Activated CD8-positive, alpha-beta T cell treated with anti-CD3 and anti-CD28 coated beads, Interleukin-2, amount 10 ng/mL, durations not matched to agents 7 days and 5 days (primary cell): ENCODE results near the gene SGK1. TPM values are rescaled to one million over a fixed set of nuclear protein-coding genes. Genes with fewer than 3 reads are reported as not detected.
"Not testable (repeated sequence)": the region's sequence is repeated elsewhere in the genome, so short reads cannot be mapped to it uniquely, and the experiment has no call there.

Experiments used
- ATAC-seq: fragments of 150-1000 bp; cut with Tn5 transposase; one replicate; pipeline ENCODE4 v1.10.0; 2021; ENCODE audit warnings: moderate library complexity
- CTCF ChIA-PET: fragments of 350-600 bp; sonication (Branson Sonifier 250); formaldehyde crosslinking; loops from one replicate; lab custom pipeline; 2021; ENCODE audit warnings: antibody characterized with exemption; lab: Charles Lee
- POLR2A ChIA-PET: fragments of 350-600 bp; sonication (Branson Sonifier 250); formaldehyde crosslinking; loops from one replicate; lab custom pipeline; 2021; ENCODE audit warnings: antibody characterized with exemption; lab: Charles Lee
- DNase-seq: peaks from one replicate; pipeline ENCODE4 v3.0.0-alpha.2; 2020
- H3K27ac Mint-ChIP-seq: one replicate; pipeline ENCODE4 v1.8.0; 2021; ENCODE audit warnings: mild to moderate bottlenecking, mixed read lengths
- H3K27me3 Mint-ChIP-seq: one replicate; pipeline ENCODE4 v1.8.0; 2021; ENCODE audit warnings: low read depth, mixed read lengths
- H3K36me3 Mint-ChIP-seq: one replicate; pipeline ENCODE4 v1.8.0; 2021; ENCODE audit warnings: low read depth, mixed read lengths
- H3K4me1 Mint-ChIP-seq: one replicate; pipeline ENCODE4 v1.8.0; 2021; ENCODE audit warnings: low read depth, mixed read lengths
- H3K4me3 Mint-ChIP-seq: one replicate; pipeline ENCODE4 v1.8.0; 2021; ENCODE audit warnings: mild to moderate bottlenecking, mixed read lengths
- H3K9me3 Mint-ChIP-seq: one replicate; pipeline ENCODE4 v1.8.0; 2022; ENCODE audit warnings: mixed read lengths; ENCODE audit not compliant: insufficient read depth
- total RNA-seq, 2 experiments: library from RNA; stranded (reverse); gene quantifications; one replicate each; pipeline ENCODE4 v1.2.3, GENCODE V29; 2021

The SGK1 gene
- total RNA-seq, 2 experiments from 2014 or later = 21.2 to 23.2 TPM

GRCh38 chr6:134272374-134272773 lies 45.5 kb downstream of the SGK1 start:
- DNase-seq (no peak), ATAC-seq (peak; percentile 37)
- Mint-ChIP-seq H3K36me3 (peaks cover 2% of the 10 kb centered on the region), H3K27me3 (no peaks in the 10 kb centered on the region), H3K4me3 (peak overlapping the region; percentile 6), H3K4me1 (peaks cover 37% of the 10 kb centered on the region), H3K9me3 (no peaks in the 10 kb centered on the region), H3K27ac (peak overlapping the region; percentile 71)
- POLR2A ChIA-PET = interaction anchor here (0.6 to 0.8 kb wide), 2 partner anchors 9 to 25 kb away, joined by 3 read pairs; no protein-coding TSS in a partner anchor
- CTCF ChIA-PET = interaction anchor here (0.9 to 2.7 kb wide), 7 partner anchors 9 to 369 kb away, joined by 3 to 11 read pairs (median 3); no protein-coding TSS in a partner anchor

GRCh38 chr6:134267917-134268361 lies 50.0 kb downstream of the SGK1 start:
- ChIA-PET CTCF (no interaction called here), POLR2A (interaction anchor here (1.6 kb wide), 1 partner anchor 16 kb away, joined by 3 read pairs; no protein-coding TSS in a partner anchor)
- Mint-ChIP-seq H3K9me3 (no peaks in the 10 kb centered on the region), H3K4me3 (no peak overlapping the region), H3K36me3 (peaks cover under 1% of the 10 kb centered on the region), H3K27ac (no peak overlapping the region), H3K27me3 (no peaks in the 10 kb centered on the region), H3K4me1 (peaks cover 13% of the 10 kb centered on the region)
- ATAC-seq = no peak
- DNase-seq = no peak

GRCh38 chr6:134266776-134267175 lies 51.1 kb downstream of the SGK1 start:
- no peak overlapping the region for H3K27ac Mint-ChIP-seq
- no peak overlapping the region for H3K4me3 Mint-ChIP-seq
- peaks cover 5% of the 10 kb centered on the region for H3K4me1 Mint-ChIP-seq
- H3K27me3 Mint-ChIP-seq = no peaks in the 10 kb centered on the region
- CTCF ChIA-PET = no interaction called here
- no peaks in the 10 kb centered on the region for H3K36me3 Mint-ChIP-seq
- ATAC-seq (no peak), DNase-seq (no peak)
- POLR2A ChIA-PET = no interaction called here
- no peaks in the 10 kb centered on the region for H3K9me3 Mint-ChIP-seq

GRCh38 chr6:134261766-134262165 lies 56.1 kb downstream of the SGK1 start:
- H3K9me3 Mint-ChIP-seq = no peaks in the 10 kb centered on the region
- peaks cover 1% of the 10 kb centered on the region for H3K4me1 Mint-ChIP-seq
- ATAC-seq (no peak), DNase-seq (no peak)
- ChIA-PET CTCF (interaction anchor here (1.6 kb wide), 1 partner anchor 13 kb away, joined by 5 read pairs; no protein-coding TSS in a partner anchor), POLR2A (no interaction called here)
- H3K27ac Mint-ChIP-seq = no peak overlapping the region
- no peaks in the 10 kb centered on the region for H3K27me3 Mint-ChIP-seq
- H3K36me3 Mint-ChIP-seq = no peaks in the 10 kb centered on the region
- H3K4me3 Mint-ChIP-seq = no peak overlapping the region

GRCh38 chr6:134258849-134259306 lies 59.0 kb downstream of the SGK1 start:
- ChIA-PET CTCF (no interaction called here), POLR2A (no interaction called here)
- Mint-ChIP-seq H3K27me3 (no peaks in the 10 kb centered on the region), H3K27ac (no peak overlapping the region), H3K4me1 (peaks cover 1% of the 10 kb centered on the region), H3K9me3 (no peaks in the 10 kb centered on the region), H3K36me3 (no peaks in the 10 kb centered on the region), H3K4me3 (no peak overlapping the region)
- DNase-seq (no peak), ATAC-seq (no peak)

- POLR2A ChIA-PET = no interaction called here
- Mint-ChIP-seq H3K27me3 (no peaks in the 10 kb centered on the region), H3K36me3 (no peaks in the 10 kb centered on the region), H3K27ac (no peak overlapping the region), H3K9me3 (no peaks in the 10 kb centered on the region), H3K4me3 (no peak overlapping the region), H3K4me1 (peaks cover 1% of the 10 kb centered on the region)
- CTCF ChIA-PET = no interaction called here
- no peak for DNase-seq
- ATAC-seq = no peak
Observed at GRCh38 chr6:134257516-134257915, 60.4 kb downstream of the SGK1 start.

- H3K36me3 Mint-ChIP-seq = no peaks in the 10 kb centered on the region
- CTCF ChIA-PET = no interaction called here
Observed at GRCh38 chr6:134256862-134257261, 61.0 kb downstream of the SGK1 start.

GRCh38 chr6:134255280-134255679 lies 62.6 kb downstream of the SGK1 start:
- H3K9me3 Mint-ChIP-seq, POLR2A ChIA-PET, H3K36me3 Mint-ChIP-seq, H3K27ac Mint-ChIP-seq, CTCF ChIA-PET, H3K27me3 Mint-ChIP-seq, DNase-seq, H3K4me3 Mint-ChIP-seq, H3K4me1 Mint-ChIP-seq, ATAC-seq: not testable (repeated sequence)

More at GRCh38 chr6:134256862-134257261, 61.0 kb downstream of the SGK1 start:
- Mint-ChIP-seq H3K4me3 (no peak overlapping the region), H3K4me1 (peaks cover 1% of the 10 kb centered on the region), H3K27me3 (no peaks in the 10 kb centered on the region), H3K9me3 (no peaks in the 10 kb centered on the region), H3K27ac (no peak overlapping the region)
- POLR2A ChIA-PET = no interaction called here
- ATAC-seq = no peak
- DNase-seq = no peak

GRCh38 chr6:134254118-134254517 lies 63.8 kb downstream of the SGK1 start:
- ChIA-PET POLR2A (no interaction called here), CTCF (no interaction called here)
- DNase-seq (no peak), ATAC-seq (no peak)
- Mint-ChIP-seq H3K27me3 (no peaks in the 10 kb centered on the region), H3K9me3 (peaks cover 3% of the 10 kb centered on the region), H3K27ac (no peak overlapping the region), H3K4me1 (peaks cover 19% of the 10 kb centered on the region), H3K4me3 (no peak overlapping the region), H3K36me3 (peaks cover 11% of the 10 kb centered on the region)

- ATAC-seq (no peak), DNase-seq (no peak)
- Mint-ChIP-seq H3K4me1 (peaks cover 23% of the 10 kb centered on the region), H3K36me3 (peaks cover 15% of the 10 kb centered on the region), H3K27ac (no peak overlapping the region), H3K4me3 (no peak overlapping the region), H3K9me3 (peaks cover 7% of the 10 kb centered on the region), H3K27me3 (no peaks in the 10 kb centered on the region)
- POLR2A ChIA-PET = interaction anchor here (1.1 kb wide), 1 partner anchor 64 kb away, joined by 3 read pairs; the partner anchor contains the start of gene SGK1
- CTCF ChIA-PET = no interaction called here
Observed at GRCh38 chr6:134253681-134254080, 64.2 kb downstream of the SGK1 start.

- ATAC-seq (no peak), DNase-seq (no peak)
- H3K4me1 Mint-ChIP-seq = peaks cover 44% of the 10 kb centered on the region
- CTCF ChIA-PET = no interaction called here
- H3K36me3 Mint-ChIP-seq = peaks cover 19% of the 10 kb centered on the region
- H3K4me3 Mint-ChIP-seq = no peak overlapping the region
- POLR2A ChIA-PET = no interaction called here
- H3K27ac Mint-ChIP-seq = no peak overlapping the region
- peaks cover 14% of the 10 kb centered on the region for H3K9me3 Mint-ChIP-seq
- no peaks in the 10 kb centered on the region for H3K27me3 Mint-ChIP-seq
Observed at GRCh38 chr6:134251320-134251719, 66.6 kb downstream of the SGK1 start.

GRCh38 chr6:134250776-134251175 lies 67.1 kb downstream of the SGK1 start:
- H3K4me3 Mint-ChIP-seq = no peak overlapping the region
- CTCF ChIA-PET = no interaction called here
- DNase-seq (no peak), ATAC-seq (no peak)
- peaks cover 19% of the 10 kb centered on the region for H3K36me3 Mint-ChIP-seq
- peaks cover 48% of the 10 kb centered on the region for H3K4me1 Mint-ChIP-seq
- POLR2A ChIA-PET = interaction anchor here (0.6 kb wide), 1 partner anchor 271 kb away, joined by 4 read pairs; no protein-coding TSS in a partner anchor
- no peaks in the 10 kb centered on the region for H3K27me3 Mint-ChIP-seq
- H3K27ac Mint-ChIP-seq = no peak overlapping the region
- H3K9me3 Mint-ChIP-seq = peaks cover 14% of the 10 kb centered on the region
